ENCODE results near the gene MSANTD7.

- no peak for TF ChIP-seq CTCF (IDR thresholded peaks at IDR 0.05)
- no peak for TF ChIP-seq POLR2A (IDR thresholded peaks at IDR 0.05)
Observed at GRCh38 chr10:14815681-14816080, 22.4 kb upstream of the MSANTD7 start.
